Stimulated activated CD8-positive, alpha-beta memory T cell treated with anti-CD3 and anti-CD28 coated beads, Interleukin-15, amount 100 ng/mL, for 24 hours (primary cell): ENCODE measurements around the gene OR52K1.
"Not testable (repeated sequence)": the region's sequence is repeated elsewhere in the genome, so short reads cannot be mapped to it uniquely, and the experiment has no call there.

Source experiments
- DNase-seq: peaks from one replicate; pipeline ENCODE4 v3.0.0-alpha.2; 2020; ENCODE audit warnings: low read depth

The OR52K1 gene

DNA sequence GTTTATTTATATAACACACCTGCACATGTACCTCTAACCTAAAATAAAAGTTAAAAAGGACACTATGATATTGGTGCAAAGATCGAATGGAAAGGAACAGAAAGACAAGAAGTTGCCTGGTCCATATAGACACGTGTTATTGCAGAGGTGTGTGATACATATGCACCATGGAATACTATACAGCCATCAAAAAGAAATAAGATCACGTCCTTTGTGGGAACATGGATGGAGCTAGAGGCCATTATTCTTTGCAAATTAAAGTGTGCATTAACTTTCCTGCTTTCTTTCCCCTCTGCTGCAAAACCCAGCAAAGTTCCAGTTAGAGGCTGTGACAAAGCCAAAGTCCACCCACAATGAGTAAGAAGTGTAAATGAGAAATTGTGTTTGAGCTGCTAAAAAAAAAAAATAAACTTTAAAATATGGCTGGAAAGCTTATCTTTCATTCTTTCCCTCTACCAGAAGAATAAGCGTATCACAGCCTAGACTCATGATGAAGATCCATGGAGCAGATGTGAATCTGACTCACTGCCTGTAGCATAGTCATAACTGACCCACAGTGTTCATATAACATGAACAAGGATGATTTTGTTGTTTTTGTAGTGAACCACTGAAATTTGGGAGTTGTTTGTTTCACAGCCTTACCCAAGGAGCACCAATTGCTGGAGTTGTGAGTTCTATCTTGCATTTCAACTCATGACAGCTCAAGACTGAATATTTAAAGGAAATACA lies 9.6 kb downstream of the OR52K1 start:
- DNase-seq: no peak

DNA sequence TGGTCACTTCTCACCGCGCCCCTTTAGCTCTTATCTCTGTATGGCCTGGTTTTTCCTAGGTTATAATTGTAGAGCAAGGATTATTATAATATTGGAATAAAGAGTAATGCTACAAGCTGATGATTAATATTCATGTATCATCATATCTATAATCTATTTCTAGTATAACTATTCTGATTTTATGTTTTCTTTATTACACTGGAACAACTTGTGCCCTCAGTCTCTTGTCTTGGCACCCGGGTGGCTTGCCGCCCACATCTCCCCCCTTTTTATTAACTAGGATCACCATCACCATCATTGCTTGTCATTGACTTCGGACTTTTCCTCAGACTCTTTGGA lies 11.0 kb downstream of the OR52K1 start:
- DNase-seq: no peak

DNA sequence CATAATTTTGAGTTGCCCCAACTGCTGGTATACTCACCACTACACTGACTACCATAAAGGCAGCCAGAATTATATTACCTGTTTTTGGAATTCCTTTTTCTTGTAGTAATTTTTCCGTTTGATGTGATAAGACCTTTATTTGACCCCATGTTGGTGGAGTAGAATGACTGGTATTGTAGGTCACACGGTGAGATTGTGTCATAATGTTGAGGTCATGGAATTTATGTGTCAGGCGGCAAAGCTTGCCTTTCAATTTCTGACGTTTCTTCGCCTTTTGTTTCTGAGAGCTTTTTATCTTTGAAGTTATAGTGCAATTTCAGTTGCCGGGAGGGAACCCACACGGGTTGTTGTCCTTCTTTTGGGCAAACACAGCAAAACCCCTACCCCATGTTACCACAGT lies 13.0 kb downstream of the OR52K1 start:
- DNase-seq: no peak

DNA sequence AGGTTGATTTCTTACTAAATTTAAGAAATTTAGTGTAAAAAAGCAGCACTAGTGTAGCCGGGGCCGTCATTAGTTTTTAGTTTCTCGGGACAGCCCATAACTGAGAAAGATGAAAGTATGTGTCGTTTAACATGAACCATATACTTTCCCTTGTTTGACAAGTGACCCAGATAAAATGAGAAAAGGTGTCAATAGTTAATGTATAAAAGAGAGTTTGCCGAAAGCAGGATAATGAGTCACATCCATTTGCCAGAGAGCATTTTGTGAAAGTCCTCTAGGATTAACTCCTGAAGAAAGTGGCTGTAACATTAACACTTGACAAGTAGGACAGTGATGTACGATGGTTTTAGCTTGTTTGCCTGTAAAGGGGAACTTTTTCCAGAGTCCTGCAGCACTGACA lies 13.5 kb downstream of the OR52K1 start:
- no peak for DNase-seq

DNA sequence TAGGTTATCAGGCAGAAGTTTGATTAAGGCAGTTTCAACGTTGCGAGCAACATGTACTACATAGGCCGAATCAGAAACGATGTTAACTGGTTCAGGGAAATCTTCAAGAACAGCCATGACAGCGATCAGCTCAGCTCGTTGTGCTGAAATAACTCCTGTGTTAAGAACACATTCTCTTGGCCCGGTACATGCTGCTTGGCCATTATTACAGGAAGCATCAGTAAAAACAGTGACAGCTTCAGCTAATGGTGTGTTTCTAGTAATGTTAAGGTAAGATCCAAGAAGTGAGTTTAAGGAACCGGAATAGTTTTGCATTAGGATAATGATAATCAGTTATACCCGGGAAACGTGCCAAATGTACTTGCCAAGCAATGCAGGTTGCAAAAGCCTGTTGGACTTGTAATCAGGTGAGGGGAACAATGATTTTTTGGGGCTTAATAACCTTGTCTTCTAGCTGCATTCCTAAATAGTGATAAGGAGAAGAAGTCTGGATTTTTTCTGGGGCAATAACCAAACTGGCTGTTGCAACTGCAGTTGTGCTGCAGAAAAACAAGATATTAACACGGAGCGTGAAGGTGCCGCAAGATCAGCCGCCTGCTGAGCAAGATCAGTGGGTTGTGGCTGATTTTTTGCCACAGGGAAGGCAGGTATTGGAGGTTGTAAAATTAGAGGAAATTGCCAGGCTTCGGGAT lies 14.3 kb downstream of the OR52K1 start:
- no peak for DNase-seq

DNA sequence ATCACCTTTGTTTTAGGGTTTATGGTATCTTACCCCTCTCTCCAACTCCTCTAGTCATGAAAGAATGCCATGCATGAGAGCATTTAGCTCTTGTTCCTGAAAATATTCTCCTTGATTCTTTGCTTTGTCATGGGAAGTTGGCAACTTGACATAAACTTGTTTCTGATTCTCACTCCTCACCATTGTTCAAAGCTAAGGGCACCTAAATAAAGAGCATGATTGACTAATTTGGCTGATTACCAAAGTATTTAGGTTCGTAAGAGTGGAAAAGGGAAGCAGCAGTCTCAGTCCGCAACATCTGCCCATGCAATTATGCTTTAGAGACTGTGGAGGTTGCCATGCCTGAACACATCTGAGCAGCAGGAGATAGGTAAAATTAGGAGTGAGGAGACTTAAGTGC lies 26.4 kb downstream of the OR52K1 start:
- DNase-seq: no peak

DNA sequence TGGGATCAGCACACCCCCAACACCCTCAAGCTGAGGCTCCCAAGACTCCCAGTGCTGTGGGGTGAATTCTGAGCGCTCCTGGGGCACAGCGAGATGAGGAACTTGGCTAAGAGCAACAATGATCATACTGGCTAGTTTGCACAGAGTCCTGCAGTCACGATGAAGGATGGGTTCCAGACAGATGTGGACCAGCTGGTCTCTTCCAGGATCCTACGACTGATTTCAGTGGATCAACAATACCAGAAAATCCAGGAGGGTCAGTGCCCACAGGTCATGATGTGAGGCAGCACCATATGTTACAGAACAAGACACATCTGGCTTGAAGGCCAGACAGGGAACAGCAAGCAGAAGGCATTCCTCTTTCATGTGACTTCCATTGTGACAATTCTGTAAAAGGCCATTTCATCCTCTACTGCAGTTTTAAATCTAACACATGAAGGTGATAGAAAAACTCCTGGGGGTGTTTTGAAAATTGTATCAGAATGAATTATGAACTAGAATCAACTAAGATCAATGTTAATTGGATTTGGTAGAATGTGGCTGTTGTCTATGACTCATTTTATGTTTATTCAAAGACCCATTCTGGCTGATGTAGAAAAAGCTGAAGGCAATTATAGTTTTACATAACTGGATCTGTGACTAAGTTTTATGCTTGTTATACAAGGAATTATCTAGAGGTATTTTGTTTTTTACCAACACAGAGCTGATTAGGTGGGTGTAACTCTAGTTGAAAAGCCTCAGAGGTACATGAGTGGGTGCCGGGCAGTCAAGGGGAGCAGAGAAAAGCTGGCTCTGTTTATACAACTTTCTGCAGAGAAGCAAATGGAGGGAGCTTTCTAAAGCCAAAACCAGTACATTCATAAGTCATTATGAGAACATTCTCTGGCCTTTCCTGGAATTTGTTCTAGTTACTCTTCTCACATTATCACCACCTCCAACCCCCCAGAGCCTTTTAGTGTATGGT lies 29.1 kb downstream of the OR52K1 start:
- no peak for DNase-seq

DNA sequence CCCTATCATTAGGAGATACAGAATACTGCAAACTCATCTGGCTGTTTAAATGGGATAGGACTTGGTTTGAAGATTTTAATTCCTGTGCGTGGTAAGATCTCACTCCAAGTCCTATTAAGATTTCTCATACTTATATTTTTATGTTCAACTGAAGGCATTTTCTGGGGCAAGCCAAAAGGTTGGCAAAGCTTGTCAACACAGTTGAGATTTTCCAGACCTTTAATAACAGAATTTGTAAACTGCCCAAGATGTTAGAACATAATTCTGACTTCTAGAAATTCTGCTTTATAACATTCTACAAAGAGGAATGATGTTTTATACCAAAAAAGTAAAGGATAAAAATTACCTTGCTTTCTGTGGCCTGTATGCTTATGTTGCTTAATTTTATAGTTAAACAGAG lies 31.8 kb downstream of the OR52K1 start:
- DNase-seq: no peak

DNA sequence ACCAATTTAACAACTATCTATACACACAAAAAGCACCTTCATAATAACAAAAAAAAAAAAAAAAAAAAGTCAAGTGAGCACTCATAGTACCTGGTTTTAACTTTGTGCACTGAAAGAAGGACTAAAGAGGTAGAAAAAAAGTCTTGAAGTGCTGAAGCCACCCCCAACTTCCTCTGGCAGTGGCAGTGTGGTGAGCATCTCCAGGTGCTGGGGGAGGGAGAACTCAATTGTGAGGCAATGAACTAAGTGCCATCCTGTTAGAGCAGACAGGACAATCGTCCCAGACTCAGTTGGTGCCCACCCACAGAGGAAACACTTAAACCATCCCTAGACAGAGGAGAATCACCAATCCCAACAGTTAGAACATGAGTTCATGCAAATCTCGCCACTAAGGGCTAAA lies 39.9 kb downstream of the OR52K1 start:
- no peak for DNase-seq

DNA sequence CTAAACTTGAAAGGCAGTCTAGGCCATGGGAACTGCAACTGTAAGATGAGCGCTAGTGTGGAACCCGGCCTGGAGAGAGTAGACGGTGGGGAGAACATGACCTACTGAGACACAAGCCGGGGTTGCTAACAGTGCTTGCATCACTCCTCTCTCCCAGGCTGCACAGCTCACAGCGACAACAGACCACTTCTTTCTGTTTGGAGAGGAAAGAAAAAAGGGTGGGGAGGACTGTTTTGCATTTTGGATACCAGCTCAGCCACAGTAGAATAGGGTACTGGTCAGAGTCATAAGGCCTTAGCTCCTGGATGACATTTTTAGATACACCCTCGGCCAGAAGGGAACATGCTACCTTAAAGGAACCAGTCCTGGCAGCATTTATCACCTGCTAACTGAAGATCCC lies 40.3 kb downstream of the OR52K1 start:
- no peak for DNase-seq

DNA sequence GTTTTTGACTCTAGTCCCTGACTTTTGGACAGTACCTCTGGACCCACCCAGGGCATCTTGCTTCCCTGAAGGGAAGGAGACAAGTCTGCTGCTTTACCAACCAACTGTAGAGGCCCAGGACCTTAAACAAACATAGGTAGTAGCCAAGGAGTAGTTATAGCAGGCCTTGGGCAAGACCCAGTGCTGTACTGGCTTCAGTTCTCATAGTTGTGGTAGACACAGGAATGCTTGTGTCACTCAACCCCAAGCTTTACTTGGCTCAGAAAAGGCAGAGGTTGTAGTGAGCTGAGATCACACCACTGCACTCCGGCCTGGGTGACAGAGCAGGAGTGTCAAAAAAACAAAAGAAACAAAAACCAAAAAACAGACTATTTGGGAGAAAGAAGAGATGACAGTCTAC lies 41.2 kb downstream of the OR52K1 start:
- DNase-seq: no peak

DNA sequence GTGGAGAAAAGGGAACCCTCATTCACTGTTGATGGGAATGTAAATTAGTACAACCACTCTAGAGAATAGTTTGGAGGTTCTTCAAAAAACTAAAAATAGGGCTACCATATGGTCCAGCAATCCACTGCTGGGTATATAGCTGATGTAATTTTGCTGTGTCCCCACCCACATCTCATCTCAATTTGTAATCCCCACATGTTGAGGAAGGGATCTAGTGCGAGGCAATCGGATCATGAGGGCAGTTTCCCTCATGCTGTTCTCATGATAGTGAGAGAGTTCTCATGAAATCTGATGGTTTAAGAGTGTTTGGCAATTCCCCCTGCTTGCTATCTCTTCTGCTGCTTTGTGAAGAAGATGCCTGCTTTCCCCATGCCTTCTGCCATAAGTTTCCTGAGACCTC lies 45.5 kb downstream of the OR52K1 start:
- DNase-seq: no peak

DNA sequence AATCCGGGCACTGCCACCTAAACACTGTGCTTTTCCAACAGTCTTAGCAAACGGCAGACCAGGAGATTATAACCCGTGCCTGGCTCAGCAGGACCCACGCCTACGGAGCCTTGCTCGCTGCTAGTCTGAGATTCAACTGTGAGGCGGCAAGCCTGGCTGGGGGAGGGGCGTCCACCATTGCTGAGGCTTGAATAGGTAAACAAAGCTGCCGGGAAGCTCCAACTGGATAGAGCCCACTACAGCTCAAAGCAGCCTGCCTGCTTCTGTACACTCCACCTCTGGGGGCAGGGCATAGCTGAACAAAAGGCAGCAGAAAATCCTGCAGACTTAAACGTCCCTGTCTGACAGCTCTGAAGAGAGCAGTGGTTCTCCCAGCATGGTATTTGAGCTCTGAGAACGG lies 49.2 kb downstream of the OR52K1 start:
- DNase-seq: not testable (repeated sequence)

DNA sequence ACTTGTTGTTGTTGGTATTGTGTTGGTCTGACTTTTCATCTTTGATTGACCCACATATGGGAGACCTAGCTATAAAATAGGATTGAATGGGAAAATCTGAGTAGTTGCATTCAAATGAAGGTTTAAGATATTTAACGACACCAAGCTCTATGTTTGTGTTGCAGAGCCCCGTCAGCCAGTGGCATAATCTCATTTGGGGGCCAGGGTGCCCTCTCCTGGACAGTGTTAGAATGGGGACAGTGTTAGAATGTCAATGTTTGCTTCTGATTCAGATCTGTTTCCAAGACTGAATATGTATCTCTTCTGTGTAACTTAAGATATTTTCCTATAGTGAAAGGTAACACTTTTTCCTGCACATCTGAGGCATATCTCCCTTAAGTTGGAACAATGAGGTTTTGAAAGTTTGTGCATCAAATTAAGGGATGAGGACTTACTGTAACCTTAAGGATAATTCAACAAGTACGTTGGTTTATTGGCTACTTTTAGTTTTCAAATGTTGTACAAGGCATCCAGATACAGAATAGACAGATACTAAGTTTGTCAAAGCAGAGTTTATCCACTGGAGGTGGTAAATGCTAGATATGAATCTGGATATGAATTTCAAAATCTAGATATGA lies 57.3 kb downstream of the OR52K1 start:
- no peak for DNase-seq

DNA sequence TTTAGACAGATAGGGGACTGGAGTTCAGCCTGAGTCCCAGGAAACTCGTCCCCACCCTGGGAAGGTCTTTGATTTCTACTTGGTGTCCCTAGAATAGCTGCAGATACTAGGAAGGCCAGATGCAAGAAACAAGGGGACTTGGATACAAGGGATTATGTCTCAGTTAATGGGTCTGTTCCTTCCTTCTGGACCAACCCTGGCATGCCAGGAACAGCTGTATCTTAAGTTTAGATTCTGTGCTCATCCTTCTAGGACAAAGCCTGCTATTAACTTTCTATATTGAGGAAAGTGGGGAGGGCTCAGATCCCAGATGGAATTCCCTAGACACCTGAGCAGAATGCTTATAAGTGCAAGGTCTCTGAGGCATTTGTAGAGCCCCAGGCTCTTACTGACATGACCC lies 58.6 kb downstream of the OR52K1 start:
- DNase-seq: no peak
